CD4-positive, alpha-beta T cell treated with Interleukin-17A for 4 hours (primary cell): ENCODE results near the gene DHRS9.
"Not testable (repeated sequence)": the region's sequence is repeated elsewhere in the genome, so short reads cannot be mapped to it uniquely, and the experiment has no call there.

ENCODE experiments used
- DNase-seq: peaks from one replicate; pipeline ENCODE4 v3.0.0-alpha.2; 2020; ENCODE audit warnings: mixed read lengths

DHRS9 gene

DNA sequence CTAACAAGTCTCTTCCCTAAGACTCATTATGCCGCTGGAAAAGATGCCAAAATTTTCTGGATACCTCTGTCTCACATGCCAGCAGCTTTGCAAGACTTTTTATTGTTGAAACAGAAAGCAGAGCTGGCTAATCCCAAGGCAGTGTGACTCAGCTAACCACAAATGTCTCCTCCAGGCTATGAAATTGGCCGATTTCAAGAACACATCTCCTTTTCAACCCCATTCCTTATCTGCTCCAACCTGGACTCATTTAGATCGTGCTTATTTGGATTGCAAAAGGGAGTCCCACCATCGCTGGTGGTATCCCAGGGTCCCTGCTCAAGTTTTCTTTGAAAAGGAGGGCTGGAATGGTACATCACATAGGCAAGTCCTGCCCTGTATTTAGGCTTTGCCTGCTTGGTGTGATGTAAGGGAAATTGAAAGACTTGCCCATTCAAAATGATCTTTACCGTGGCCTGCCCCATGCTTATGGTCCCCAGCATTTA lies 26.3 kb downstream of the DHRS9 start:
- DNase-seq = no peak

DNA sequence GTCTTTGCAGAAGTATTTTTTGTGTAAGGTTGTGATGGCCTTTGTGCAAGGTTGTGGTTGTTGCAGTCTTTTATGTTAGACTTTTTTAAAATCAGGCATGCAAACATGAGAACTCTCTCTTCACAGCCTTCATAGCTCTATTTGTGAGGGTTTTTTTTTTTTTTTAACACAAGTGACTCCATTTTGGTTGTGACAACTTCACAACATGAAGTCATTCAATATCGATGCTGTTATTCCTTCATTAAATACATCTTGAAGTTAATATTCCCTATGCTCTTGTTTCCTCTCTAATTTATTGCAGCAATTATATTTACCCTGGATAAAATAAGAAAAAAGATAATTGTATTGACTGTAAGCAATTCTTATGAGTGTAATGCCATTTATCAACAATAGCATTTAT lies 35.5 kb downstream of the DHRS9 start:
- DNase-seq = no peak

GRCh38 chr2:169105476-169105875 lies 36.1 kb downstream of the DHRS9 start:
- DNase-seq = no peak

- DNase-seq = no peak
Measured at GRCh38 chr2:169106134-169106533, 36.8 kb downstream of the DHRS9 start.

- DNase-seq = no peak
Measured at GRCh38 chr2:169106563-169107545, 37.5 kb downstream of the DHRS9 start.

DNA sequence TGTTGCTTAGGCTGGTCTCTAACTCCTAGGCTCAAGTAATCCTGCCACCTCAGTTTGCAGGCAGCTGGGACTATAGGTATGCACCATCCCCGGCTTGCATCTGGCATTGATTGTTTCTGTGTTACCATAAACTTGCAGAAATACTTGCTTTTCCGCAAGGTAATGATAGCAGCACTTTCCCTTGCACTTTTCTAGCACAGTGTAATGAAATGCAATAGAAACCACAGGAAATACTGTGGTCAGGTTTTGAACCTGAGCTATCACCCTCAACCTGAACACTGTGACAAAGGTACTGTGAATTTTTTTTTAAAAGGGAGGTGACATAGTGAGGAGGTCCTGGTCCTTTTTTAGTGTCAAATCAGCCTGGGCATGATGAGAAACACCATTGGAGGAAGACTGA lies 38.3 kb downstream of the DHRS9 start:
- peak; percentile 40 for DNase-seq

GRCh38 chr2:169108099-169108884 lies 38.9 kb downstream of the DHRS9 start:
- DNase-seq = no peak

GRCh38 chr2:169109502-169110409 lies 40.4 kb downstream of the DHRS9 start:
- DNase-seq = peak; percentile 84

DNA sequence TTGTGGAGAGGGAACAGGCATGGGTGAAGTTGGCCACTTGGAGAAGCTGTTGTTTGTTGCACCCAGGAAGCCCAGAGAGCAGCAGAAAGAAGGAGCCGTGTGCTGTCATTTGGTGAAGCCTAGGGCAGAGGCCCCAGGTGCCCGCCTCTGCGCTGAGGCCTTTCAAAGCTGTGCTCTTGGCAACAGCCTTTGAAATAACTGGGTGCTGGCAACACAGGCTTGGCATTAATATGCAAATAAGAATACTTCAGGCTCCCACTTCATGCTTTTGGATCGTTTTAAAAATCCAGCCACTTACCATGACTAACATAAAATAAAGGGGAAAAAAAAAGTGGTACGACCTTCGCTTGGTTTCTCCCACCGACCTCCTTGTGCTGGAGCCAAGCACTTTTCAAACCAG lies 41.1 kb downstream of the DHRS9 start:
- DNase-seq = no peak

DNA sequence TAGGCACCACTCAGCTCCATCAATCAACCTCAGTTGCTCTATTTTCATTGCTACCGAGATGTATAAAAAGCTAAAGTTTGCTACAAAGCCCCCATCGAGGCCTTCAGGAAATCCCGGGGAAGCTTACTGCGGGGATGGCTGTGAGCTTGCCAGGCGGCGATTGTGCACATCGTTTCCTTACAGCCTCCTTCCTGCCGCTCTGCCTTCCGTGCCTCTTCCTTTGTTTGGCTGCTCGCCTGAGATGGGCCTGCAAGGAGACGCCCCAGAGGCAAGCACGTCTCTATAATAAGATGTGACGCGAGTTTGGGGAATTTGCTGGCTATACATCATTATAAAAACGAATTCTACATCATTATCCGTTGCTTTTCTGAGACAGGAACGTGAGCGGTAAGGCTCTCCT lies 41.6 kb downstream of the DHRS9 start:
- no peak for DNase-seq

DNA sequence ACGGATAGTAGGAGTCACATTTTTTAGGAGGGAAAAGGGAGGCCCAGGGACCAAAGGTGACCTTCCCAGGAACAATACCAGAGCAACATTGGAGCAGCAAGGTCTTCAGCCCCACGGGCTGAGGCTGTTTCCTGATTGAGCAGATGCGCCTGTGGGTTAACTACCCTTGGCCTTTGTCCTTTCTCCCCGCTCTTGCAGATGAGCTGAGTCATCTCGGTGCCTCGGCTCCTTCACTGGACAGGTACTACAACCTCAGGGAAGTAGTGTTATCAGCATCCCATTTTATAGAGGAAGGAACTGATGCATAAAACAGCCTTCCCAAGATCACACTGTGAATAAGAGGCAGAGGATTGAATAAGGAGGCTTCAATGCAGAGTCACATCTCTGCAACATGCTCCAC lies 43.5 kb downstream of the DHRS9 start:
- no peak for DNase-seq

DNA sequence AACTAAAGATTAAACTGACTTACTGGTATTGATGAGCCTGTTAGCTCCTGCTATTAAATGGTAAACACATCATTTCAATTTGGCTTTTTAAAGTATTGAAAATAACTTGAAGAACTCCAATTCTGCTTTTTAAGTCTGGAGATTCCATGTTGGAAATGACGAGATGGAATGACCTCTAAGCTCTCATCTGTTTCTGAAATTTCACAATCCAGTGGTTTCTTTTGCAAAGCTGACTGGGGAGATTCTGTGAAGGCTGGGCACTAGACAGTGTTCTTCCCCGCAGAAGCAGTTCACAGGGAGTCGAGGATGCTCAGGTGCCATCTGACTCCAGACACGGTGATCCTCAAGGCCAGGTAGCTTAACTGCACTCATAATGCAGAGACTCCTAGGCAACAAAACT lies 44.7 kb downstream of the DHRS9 start:
- DNase-seq = no peak

GRCh38 chr2:169116327-169116726 lies 47.0 kb downstream of the DHRS9 start:
- no peak for DNase-seq

DNA sequence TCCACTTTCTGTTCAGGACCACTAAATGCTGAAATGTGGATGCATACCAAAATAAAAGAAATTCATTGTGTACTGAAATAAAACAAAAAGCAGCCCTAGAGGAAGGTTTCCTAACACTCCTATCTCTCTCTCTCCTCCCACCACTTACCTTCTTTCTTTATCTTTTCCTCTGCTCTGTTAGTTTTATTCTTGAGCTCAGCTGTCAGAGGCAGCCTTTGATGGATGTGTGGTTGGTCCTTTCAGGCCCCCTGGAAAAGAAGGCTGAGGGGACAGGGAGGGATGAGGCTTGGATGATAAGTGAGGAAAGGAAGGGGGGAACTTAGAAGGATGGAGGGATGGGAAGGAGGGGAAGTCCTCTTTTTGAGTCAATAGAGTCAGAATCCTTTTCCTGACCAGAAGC lies 47.6 kb downstream of the DHRS9 start:
- DNase-seq = no peak

GRCh38 chr2:169118060-169118459 lies 48.7 kb downstream of the DHRS9 start:
- DNase-seq = no peak

DNA sequence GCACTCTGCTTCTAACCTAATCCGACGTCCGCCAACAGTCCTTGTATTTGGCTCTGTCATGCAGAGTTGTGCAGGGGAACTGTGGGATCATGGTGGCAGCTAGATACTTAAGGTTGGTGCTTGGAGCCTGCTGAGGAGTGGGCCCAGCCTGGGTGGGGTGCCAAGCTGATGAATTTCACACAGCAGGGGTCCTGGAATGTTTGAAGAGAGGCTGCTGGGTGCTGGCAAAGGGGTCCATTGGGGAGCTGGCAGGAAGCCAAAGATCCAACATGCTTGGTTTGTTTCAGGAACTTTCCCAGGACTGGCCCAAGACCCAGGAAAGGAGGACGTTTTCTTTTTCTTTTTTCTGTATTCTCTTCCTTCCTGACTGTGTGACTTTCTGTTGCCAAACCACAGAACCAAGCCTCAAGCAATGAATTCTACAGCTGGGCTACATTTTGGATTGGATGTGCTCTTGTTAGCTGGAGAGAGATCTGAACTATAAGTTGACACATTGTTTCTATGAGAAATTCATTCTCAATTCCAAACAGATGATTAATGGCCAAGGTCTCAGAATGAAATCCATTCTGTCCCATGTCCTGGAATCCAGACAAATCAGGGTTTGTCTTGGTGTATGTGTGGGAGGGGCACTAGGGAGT lies 49.9 kb downstream of the DHRS9 start:
- DNase-seq = no peak

GRCh38 chr2:169119851-169120250 lies 50.5 kb downstream of the DHRS9 start:
- DNase-seq = no peak

- no peak for DNase-seq
Measured at GRCh38 chr2:169129703-169130243, 60.4 kb downstream of the DHRS9 start.

GRCh38 chr2:169131587-169132512 lies 62.5 kb downstream of the DHRS9 start:
- no peak for DNase-seq

DNA sequence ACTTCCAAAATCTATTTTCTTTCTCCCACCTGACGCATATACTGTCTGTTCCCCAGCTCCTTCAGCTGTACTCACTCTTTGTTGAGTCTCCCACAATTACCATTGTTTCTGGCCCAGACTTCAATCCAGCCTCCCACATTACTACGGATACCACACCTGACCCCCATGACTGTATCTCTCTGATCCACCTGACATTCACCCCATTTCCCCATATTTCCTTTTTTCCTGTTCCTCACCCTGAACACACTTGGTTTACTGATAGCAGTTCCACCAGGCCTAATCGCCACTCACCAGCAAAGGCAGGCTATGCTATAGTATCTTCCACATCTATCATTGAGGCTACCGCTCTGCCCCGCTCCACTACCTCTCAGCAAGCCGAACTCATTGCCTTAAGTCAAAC lies 64.9 kb downstream of the DHRS9 start:
- DNase-seq = not testable (repeated sequence)

- not testable (repeated sequence) for DNase-seq
Measured at GRCh38 chr2:169136428-169136827, 67.1 kb downstream of the DHRS9 start.
